Natural killer cell treated with Interleukin-12 subunit alpha and Interleukin-12 subunit beta and Interleukin-15 and Interleukin-18, amount 100 ng/mL, for 72 hours (primary cell): Measurements from ENCODE around the gene GFRA1. TPM values are rescaled to one million over a fixed set of nuclear protein-coding genes. Genes with fewer than 3 reads are reported as not detected.
A peak's percentile ranks its signal among the peaks of the same experiment; 100 is the strongest.

Source experiments
- ATAC-seq, 2 donors: fragments of 150-1000 bp; cut with Tn5 transposase in 1 of 2; sonication (Bioruptor Pico), chemical (Tn5 transposase) in 1 of 2; 2 replicates each; pipeline ENCODE4 v1.10.0; 2021
- DNase-seq: peaks from one replicate; pipeline ENCODE4 v3.0.0; 2022; ENCODE audit warnings: low spot score
- H3K27ac Mint-ChIP-seq, 2 donors: 1 replicate in 1 of 2; 2 replicates in 1 of 2; pipeline ENCODE4 v1.8.0; 2022; ENCODE audit warnings: mixed read lengths in 2 of 2, mild to moderate bottlenecking in 1 of 2, moderate library complexity in 1 of 2
- H3K27me3 Mint-ChIP-seq, 2 donors: 1 replicate in 1 of 2; 2 replicates in 1 of 2; pipeline ENCODE4 v1.8.0; 2022; ENCODE audit warnings: mixed read lengths in 2 of 2
- H3K36me3 Mint-ChIP-seq: one replicate; pipeline ENCODE4 v1.8.0; 2022; ENCODE audit warnings: mixed read lengths
- H3K4me1 Mint-ChIP-seq, 2 donors: 1 replicate in 1 of 2; 2 replicates in 1 of 2; pipeline ENCODE4 v1.8.0; 2022; ENCODE audit warnings: low read depth in 2 of 2, mixed read lengths in 2 of 2, mild to moderate bottlenecking in 1 of 2
- H3K4me3 Mint-ChIP-seq: one replicate; pipeline ENCODE4 v1.8.0; 2022; ENCODE audit warnings: mixed read lengths
- H3K9me3 Mint-ChIP-seq: 2 replicates; pipeline ENCODE4 v1.8.0; 2022; ENCODE audit warnings: mixed read lengths
- total RNA-seq, 2 donors: library from RNA; stranded (reverse); gene quantifications; one replicate each; pipeline ENCODE4 v1.2.3, GENCODE V29; 2022

GFRA1 gene
- total RNA-seq, 2 donors from 2014 or later, result not detected

GRCh38 chr10:116141855-116142254 is 131.2 kb downstream of the GFRA1 start:
- Mint-ChIP-seq H3K27me3 (peaks cover 0 to 6% of the 10 kb centered on the region in 2 donors), H3K27ac (no peak overlapping the region), H3K4me3 (no peak overlapping the region), H3K36me3 (no peaks in the 10 kb centered on the region), H3K9me3 (peaks cover 2% of the 10 kb centered on the region), H3K4me1 (no peaks in the 10 kb centered on the region)
- ATAC-seq, result no peak
- no peak for DNase-seq

- H3K4me1 Mint-ChIP-seq, result no peaks in the 10 kb centered on the region
- H3K27me3 Mint-ChIP-seq, result peaks cover 0 to 6% of the 10 kb centered on the region in 2 donors
- ATAC-seq (no peak), DNase-seq (no peak)
- no peak overlapping the region for H3K27ac Mint-ChIP-seq
- H3K36me3 Mint-ChIP-seq, result no peaks in the 10 kb centered on the region
- H3K9me3 Mint-ChIP-seq, result peaks cover 2% of the 10 kb centered on the region
- no peak overlapping the region for H3K4me3 Mint-ChIP-seq
Observed at GRCh38 chr10:116141246-116141645, 131.8 kb downstream of the GFRA1 start.

- H3K4me1 Mint-ChIP-seq, result no peaks in the 10 kb centered on the region
- ATAC-seq, result no peak
- no peaks in the 10 kb centered on the region for H3K36me3 Mint-ChIP-seq
- H3K27ac Mint-ChIP-seq, result no peak overlapping the region
- H3K4me3 Mint-ChIP-seq, result no peak overlapping the region
- peaks cover 0 to 6% of the 10 kb centered on the region in 2 donors for H3K27me3 Mint-ChIP-seq
- DNase-seq, result no peak
- peaks cover 2% of the 10 kb centered on the region for H3K9me3 Mint-ChIP-seq
Observed at GRCh38 chr10:116139886-116140285, 133.1 kb downstream of the GFRA1 start.

- H3K36me3 Mint-ChIP-seq, result no peaks in the 10 kb centered on the region
- H3K27ac Mint-ChIP-seq, result no peak overlapping the region
- H3K9me3 Mint-ChIP-seq, result peaks cover 2% of the 10 kb centered on the region
- H3K27me3 Mint-ChIP-seq, result peaks cover 0 to 6% of the 10 kb centered on the region in 2 donors
- ATAC-seq (no peak), DNase-seq (no peak)
- no peaks in the 10 kb centered on the region for H3K4me1 Mint-ChIP-seq
- H3K4me3 Mint-ChIP-seq, result no peak overlapping the region
Observed at GRCh38 chr10:116138897-116139296, 134.1 kb downstream of the GFRA1 start.

- H3K27ac Mint-ChIP-seq, result no peak overlapping the region
- H3K36me3 Mint-ChIP-seq, result no peaks in the 10 kb centered on the region
- DNase-seq (no peak), ATAC-seq (no peak)
- peaks cover 0 to 6% of the 10 kb centered on the region in 2 donors for H3K27me3 Mint-ChIP-seq
- no peaks in the 10 kb centered on the region for H3K4me1 Mint-ChIP-seq
- no peak overlapping the region for H3K4me3 Mint-ChIP-seq
- peaks cover 2% of the 10 kb centered on the region for H3K9me3 Mint-ChIP-seq
Observed at GRCh38 chr10:116136261-116136660, 136.7 kb downstream of the GFRA1 start.

DNA sequence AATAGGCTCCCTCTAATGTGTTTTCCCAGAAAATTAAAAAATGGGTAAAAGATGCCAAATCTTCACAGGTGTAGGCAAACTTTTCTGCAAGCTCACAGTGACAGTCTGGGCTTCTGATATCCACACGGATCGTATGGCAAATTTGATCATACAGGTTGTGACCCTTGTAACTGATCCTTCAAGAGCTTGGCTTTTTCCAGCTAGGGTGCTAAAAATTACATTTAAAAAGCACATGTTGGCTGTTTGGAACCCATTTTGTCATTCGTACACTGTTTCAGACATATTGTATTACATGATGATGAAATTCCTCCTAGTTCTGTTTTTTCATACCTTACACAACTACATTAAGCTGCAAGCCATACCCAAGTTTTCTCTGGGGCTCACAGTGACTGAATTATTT is 138.7 kb downstream of the GFRA1 start:
- Mint-ChIP-seq H3K27ac (no peak overlapping the region), H3K4me1 (no peaks in the 10 kb centered on the region), H3K27me3 (no peaks in the 10 kb centered on the region), H3K9me3 (no peaks in the 10 kb centered on the region), H3K4me3 (no peak overlapping the region), H3K36me3 (no peaks in the 10 kb centered on the region)
- no peak for DNase-seq
- no peak for ATAC-seq

GRCh38 chr10:116133634-116134033 is 139.4 kb downstream of the GFRA1 start:
- Mint-ChIP-seq H3K27ac (no peak overlapping the region), H3K4me3 (no peak overlapping the region), H3K4me1 (no peaks in the 10 kb centered on the region), H3K36me3 (no peaks in the 10 kb centered on the region), H3K9me3 (no peaks in the 10 kb centered on the region), H3K27me3 (no peaks in the 10 kb centered on the region)
- DNase-seq (no peak), ATAC-seq (no peak)

DNA sequence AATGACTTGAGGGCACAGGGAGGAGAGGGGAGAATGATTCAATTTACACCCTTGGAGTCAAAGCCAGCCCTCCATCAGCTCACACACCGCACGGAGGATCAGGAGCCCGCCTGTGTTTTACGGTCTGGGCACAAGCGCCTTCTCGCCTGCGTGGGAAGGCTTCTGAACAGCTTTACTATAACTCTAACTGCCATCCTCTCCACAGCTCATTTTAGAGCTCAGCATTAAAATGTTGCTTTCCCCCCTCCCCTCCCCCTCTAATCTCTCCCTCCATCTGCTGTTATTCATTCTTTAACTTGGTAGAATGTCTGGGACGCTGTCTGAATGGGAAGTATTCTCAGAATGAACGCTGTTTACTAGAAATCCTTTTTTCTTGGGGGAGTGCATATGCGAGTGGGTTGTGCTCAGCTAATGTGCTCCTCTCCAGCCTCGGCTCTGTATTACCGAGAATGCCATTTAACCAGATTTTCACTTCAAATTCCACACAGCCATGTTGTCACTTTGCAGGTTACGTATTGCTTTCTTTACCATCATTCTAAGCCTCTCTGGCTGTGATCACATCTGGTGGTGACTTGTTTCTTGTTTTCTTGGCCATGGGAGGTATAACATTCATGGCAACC is 140.1 kb downstream of the GFRA1 start:
- DNase-seq (no peak), ATAC-seq (no peak)
- peaks cover under 1% of the 10 kb centered on the region for H3K9me3 Mint-ChIP-seq
- no peak overlapping the region for H3K4me3 Mint-ChIP-seq
- H3K27ac Mint-ChIP-seq, result no peak overlapping the region
- H3K27me3 Mint-ChIP-seq, result no peaks in the 10 kb centered on the region
- no peaks in the 10 kb centered on the region for H3K4me1 Mint-ChIP-seq
- no peaks in the 10 kb centered on the region for H3K36me3 Mint-ChIP-seq

DNA sequence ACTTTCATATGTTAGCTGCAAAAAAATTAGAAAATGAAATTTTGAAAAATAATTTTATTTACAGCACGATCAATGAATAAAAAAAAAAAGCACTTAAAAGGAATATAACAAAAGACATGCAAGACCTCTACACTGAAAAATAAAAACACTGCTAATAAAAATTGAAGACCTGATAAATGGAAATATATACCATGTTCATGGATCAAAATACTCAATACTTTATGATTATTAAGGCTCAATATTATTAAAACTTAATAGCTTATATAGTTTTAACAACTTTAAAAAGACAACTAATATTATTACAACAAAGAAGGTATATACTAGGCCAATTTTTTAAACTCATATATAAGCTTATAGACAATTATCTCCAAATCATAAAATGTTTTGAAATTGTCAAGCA is 143.0 kb downstream of the GFRA1 start:
- Mint-ChIP-seq H3K9me3 (peaks cover 4% of the 10 kb centered on the region), H3K4me1 (no peaks in the 10 kb centered on the region), H3K4me3 (no peak overlapping the region), H3K27me3 (no peaks in the 10 kb centered on the region), H3K36me3 (no peaks in the 10 kb centered on the region), H3K27ac (no peak overlapping the region)
- ATAC-seq (no peak), DNase-seq (no peak)

DNA sequence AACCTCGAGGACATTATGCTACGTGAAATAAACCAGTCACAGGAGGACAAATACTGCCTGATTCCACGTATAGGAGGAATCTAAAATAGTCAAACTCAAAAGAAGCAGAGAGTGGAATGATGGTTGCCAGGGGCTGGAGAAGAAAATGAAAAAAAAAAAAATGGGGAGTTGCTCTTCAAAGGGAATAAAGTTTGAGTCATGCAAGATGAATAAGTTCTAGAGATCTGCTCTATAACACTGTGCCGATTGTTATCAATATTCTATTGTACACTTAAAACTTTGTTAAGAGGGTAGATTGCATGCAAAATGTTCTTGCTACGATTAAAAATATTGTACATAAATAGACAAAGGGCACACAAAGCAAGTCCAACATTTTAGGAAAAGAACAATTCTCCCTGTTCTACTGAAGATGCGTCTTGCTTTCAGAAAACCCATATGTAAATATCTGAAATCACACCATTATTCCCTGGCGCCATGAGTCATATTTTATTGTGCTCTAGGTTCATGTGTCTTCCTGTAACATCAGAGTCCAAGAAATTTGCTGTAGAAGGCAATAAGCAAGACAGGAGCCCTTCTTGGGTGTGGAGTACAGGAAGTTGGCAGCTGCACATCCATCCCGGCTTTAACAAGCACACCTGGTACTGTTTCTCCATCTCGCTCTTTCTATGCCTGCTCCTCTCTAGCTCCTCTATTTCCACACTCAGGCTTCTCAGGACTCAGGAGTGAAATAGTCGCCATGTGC is 145.9 kb downstream of the GFRA1 start:
- Mint-ChIP-seq H3K27ac (no peak overlapping the region), H3K4me3 (no peak overlapping the region), H3K4me1 (no peaks in the 10 kb centered on the region), H3K27me3 (no peaks in the 10 kb centered on the region), H3K36me3 (no peaks in the 10 kb centered on the region), H3K9me3 (peaks cover 4% of the 10 kb centered on the region)
- no peak for DNase-seq
- ATAC-seq, result no peak

DNA sequence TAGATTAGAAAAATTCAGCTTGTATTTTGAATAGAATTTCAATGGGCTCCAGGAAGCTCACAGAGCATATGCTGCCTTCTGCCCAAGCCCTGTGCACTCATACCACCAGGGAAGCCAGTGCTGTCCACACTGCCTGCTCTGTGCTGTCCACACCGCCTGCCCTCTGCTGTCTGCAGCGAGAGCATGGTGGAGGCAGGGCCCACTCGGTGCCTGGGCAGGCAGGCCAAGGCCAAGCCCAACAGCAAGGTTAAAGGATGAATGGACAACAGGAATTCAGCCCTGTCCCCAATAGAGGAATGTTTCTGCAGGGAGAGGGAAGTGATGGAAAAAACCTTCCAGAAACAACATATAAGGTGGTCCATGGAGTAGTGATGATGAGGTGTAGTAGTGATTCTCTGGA is 146.8 kb downstream of the GFRA1 start:
- ATAC-seq (peak in 1 of 2 donors; percentile 46), DNase-seq (no peak)
- Mint-ChIP-seq H3K36me3 (no peaks in the 10 kb centered on the region), H3K27me3 (no peaks in the 10 kb centered on the region), H3K4me3 (no peak overlapping the region), H3K4me1 (no peaks in the 10 kb centered on the region), H3K9me3 (peaks cover 9% of the 10 kb centered on the region), H3K27ac (no peak overlapping the region)

DNA sequence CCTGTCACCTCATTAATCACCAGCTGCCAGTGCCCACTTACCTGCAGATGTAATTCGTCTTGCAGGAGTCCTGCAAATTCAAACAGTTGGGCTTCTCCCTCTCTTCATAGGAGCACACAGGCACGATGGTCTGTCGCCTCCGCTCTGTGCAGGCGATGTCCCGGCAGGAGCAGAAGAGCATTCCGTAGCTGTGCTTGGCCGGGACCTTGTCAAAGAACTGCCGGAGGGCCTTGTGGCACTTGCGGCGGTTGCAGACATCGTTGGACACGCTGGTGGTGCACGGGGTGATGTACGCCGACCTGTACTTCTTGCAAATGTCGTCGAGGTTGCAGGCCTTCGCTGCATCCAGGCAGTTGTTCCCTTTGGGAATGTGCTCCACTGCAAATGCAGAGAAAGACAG is 147.8 kb downstream of the GFRA1 start:
- H3K27ac Mint-ChIP-seq, result no peak overlapping the region
- no peak overlapping the region for H3K4me3 Mint-ChIP-seq
- H3K27me3 Mint-ChIP-seq, result no peaks in the 10 kb centered on the region
- H3K4me1 Mint-ChIP-seq, result no peaks in the 10 kb centered on the region
- no peak for DNase-seq
- no peaks in the 10 kb centered on the region for H3K36me3 Mint-ChIP-seq
- ATAC-seq, result no peak
- peaks cover 11% of the 10 kb centered on the region for H3K9me3 Mint-ChIP-seq

DNA sequence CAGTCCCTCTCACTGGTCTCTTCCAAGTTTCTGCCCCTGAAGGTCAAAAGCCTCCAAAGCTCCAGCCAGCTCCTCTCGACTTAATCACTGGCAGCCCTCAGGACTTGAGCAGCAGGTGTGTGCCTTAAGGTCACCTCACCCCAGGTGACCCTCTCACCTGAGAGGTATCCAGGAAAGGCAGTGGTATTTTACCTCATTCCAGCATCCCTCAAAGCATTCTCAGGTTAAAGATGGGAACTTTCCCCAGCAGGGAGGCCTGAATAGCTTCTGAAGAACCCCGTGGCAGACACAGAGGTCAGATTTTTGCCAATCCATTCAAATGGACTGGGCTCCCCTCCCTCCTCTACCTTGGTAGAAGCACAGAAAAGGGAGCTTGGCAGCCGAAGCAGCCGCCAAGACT is 148.2 kb downstream of the GFRA1 start:
- DNase-seq (no peak), ATAC-seq (no peak)
- Mint-ChIP-seq H3K27me3 (no peaks in the 10 kb centered on the region), H3K4me1 (no peaks in the 10 kb centered on the region), H3K9me3 (peaks cover 11% of the 10 kb centered on the region), H3K36me3 (no peaks in the 10 kb centered on the region), H3K4me3 (no peak overlapping the region), H3K27ac (no peak overlapping the region)

DNA sequence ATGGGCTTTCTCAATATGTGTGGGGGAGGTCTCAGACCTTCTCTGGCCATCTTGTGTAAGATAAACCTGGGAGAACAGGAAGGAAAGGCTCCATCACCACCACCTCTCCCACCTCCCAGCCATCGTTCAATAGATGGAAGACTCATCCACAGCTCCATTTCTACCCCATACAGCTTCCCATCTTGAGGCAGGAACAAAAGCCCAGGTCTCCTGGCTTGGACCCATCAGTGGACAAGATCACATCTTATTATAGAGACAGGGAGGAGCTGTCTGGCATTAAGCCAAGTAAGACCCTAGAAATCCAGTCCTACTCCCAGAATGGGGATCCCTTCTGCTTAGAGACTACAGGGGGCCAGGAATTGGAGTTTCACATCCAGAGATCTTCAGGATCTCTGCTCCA is 150.3 kb downstream of the GFRA1 start:
- H3K27me3 Mint-ChIP-seq, result no peaks in the 10 kb centered on the region
- H3K9me3 Mint-ChIP-seq, result peaks cover 15% of the 10 kb centered on the region
- DNase-seq (no peak), ATAC-seq (no peak)
- H3K27ac Mint-ChIP-seq, result no peak overlapping the region
- no peak overlapping the region for H3K4me3 Mint-ChIP-seq
- no peaks in the 10 kb centered on the region for H3K36me3 Mint-ChIP-seq
- H3K4me1 Mint-ChIP-seq, result no peaks in the 10 kb centered on the region
